GM12878 (cell line): ENCODE results near the gene BMP8B.

ENCODE experiments used
- BRCA1 ChIP-seq: IDR thresholded peaks from 2 replicates; pipeline ENCODE4 v1.6.1; 2011; ENCODE audit warnings: low read depth, low read length, improper control_type of control experiment
- CHD1 ChIP-seq: IDR thresholded peaks from 2 replicates; pipeline ENCODE4 v1.6.1; 2012; ENCODE audit warnings: low read depth, low read length, improper control_type of control experiment
- DPF2 ChIP-seq: fragments of 450-650 bp; IDR thresholded peaks from 2 replicates; pipeline ENCODE4 v1.6.1; 2017; ENCODE audit warnings: mild to moderate bottlenecking
- JUNB ChIP-seq: IDR thresholded peaks from 2 replicates; pipeline ENCODE4 v1.6.1; 2016; ENCODE audit warnings: antibody characterized with exemption, mild to moderate bottlenecking
- NR2C2 ChIP-seq: IDR thresholded peaks from 2 replicates; pipeline ENCODE4 v1.6.1; 2011; ENCODE audit warnings: borderline replicate concordance, low read depth; ENCODE audit not compliant: control insufficient read depth, insufficient read length
- POLR2A ChIP-seq: IDR thresholded peaks from 2 replicates; pipeline ENCODE4 v1.6.1; 2011; ENCODE audit warnings: low read depth, mild to moderate bottlenecking, low read length
- SIN3A ChIP-seq: IDR thresholded peaks from 2 replicates; pipeline ENCODE4 v1.6.1; 2012; ENCODE audit warnings: low read depth, low read length, improper control_type of control experiment
- SMAD1 ChIP-seq: fragments of 450-650 bp; IDR thresholded peaks from 2 replicates; pipeline ENCODE4 v1.6.1; 2018; ENCODE audit warnings: mild to moderate bottlenecking, low read depth; ENCODE audit not compliant: partially characterized antibody
- YY1 ChIP-seq: IDR thresholded peaks from 2 replicates; pipeline ENCODE4 v1.6.1; 2011; ENCODE audit warnings: low read depth, mild to moderate bottlenecking, low read length
- ZBED1 ChIP-seq: IDR thresholded peaks from 2 replicates; pipeline ENCODE4 v1.6.1; 2016; ENCODE audit warnings: borderline replicate concordance
- TF ChIP-seq, protein P1 (sequence below): IDR thresholded peaks from 2 replicates; pipeline ENCODE4 v1.6.1; 2011; ENCODE audit warnings: low read depth, low read length, improper control_type of control experiment, borderline replicate concordance
- TF ChIP-seq, protein P2 (sequence below), 3 experiments: IDR thresholded peaks in 2 of 3; conservative IDR thresholded peaks in 1 of 3; 2 replicates each; pipeline ENCODE4 v1.5.1; 2011; ENCODE audit warnings: low read depth in 3 of 3, low read length in 3 of 3, mild to moderate bottlenecking in 3 of 3, control low read depth in 2 of 3, moderate library complexity in 2 of 3, inconsistent platforms in 1 of 3, mixed read lengths in 1 of 3; ENCODE audit not compliant: control insufficient read depth in 2 of 3, insufficient read depth in 1 of 3; ENCODE audit errors: extremely low read depth in 1 of 3

DNA sequence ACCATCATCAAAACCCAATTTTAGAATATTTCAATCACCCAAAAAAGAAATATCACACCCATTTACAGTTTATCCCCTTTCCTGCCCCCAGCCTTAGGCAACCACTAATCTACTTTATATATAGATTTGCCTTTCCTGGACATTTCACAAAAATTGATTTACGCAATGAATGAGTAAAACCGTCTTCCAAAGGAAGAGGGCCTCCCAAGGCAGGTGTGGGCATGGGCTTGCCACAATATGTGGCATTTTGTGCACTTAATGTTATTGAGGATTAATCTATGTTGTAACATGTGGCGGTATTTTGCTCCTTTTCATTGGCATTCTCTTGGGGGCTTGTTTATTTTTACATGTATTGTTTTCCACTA, 11.8 kb upstream of the BMP8B start:
- no peak for TF ChIP-seq BRCA1
- TF ChIP-seq SIN3A = no peak
- no peak for TF ChIP-seq YY1
- TF ChIP-seq JUNB = no peak
- TF ChIP-seq POLR2A = no peak
- no peak for TF ChIP-seq CHD1
- TF ChIP-seq, protein P1, sequence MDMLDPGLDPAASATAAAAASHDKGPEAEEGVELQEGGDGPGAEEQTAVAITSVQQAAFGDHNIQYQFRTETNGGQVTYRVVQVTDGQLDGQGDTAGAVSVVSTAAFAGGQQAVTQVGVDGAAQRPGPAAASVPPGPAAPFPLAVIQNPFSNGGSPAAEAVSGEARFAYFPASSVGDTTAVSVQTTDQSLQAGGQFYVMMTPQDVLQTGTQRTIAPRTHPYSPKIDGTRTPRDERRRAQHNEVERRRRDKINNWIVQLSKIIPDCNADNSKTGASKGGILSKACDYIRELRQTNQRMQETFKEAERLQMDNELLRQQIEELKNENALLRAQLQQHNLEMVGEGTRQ = no peak
- TF ChIP-seq, protein P2, sequence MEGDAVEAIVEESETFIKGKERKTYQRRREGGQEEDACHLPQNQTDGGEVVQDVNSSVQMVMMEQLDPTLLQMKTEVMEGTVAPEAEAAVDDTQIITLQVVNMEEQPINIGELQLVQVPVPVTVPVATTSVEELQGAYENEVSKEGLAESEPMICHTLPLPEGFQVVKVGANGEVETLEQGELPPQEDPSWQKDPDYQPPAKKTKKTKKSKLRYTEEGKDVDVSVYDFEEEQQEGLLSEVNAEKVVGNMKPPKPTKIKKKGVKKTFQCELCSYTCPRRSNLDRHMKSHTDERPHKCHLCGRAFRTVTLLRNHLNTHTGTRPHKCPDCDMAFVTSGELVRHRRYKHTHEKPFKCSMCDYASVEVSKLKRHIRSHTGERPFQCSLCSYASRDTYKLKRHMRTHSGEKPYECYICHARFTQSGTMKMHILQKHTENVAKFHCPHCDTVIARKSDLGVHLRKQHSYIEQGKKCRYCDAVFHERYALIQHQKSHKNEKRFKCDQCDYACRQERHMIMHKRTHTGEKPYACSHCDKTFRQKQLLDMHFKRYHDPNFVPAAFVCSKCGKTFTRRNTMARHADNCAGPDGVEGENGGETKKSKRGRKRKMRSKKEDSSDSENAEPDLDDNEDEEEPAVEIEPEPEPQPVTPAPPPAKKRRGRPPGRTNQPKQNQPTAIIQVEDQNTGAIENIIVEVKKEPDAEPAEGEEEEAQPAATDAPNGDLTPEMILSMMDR (IDR thresholded peaks at IDR 0.05 in 2 of 3, conservative IDR thresholded peaks at IDR 0.05 in 1 of 3; ENCODE audit: control insufficient read depth in 2 of 3, extremely low read depth in 1 of 3, insufficient read depth in 1 of 3, low read depth in 3 of 3, low read length in 3 of 3) = no peak
- no peak for TF ChIP-seq DPF2
- no peak for TF ChIP-seq ZBED1
- no peak for TF ChIP-seq NR2C2
- TF ChIP-seq SMAD1 = no peak
